Cerebellar cortex (tissue), 1 donor: ENCODE data around the gene PDE6D.

ENCODE experiments used
- DNase-seq: peaks from one replicate; pipeline ENCODE4 v3.0.0-alpha.2; 2015; ENCODE audit warnings: low spot score

PDE6D gene

GRCh38 chr2:231682603-231683291 is 98.3 kb downstream of the PDE6D start:
- no peak for DNase-seq
